Measurements from ENCODE around the gene RARS2. TPM values are rescaled to one million over a fixed set of nuclear protein-coding genes. Genes with fewer than 3 reads are reported as not detected.

The RARS2 gene
- total and polyA plus RNA-seq, 2 experiments from 2014 or later = 31.8 to 38.5 TPM

DNA sequence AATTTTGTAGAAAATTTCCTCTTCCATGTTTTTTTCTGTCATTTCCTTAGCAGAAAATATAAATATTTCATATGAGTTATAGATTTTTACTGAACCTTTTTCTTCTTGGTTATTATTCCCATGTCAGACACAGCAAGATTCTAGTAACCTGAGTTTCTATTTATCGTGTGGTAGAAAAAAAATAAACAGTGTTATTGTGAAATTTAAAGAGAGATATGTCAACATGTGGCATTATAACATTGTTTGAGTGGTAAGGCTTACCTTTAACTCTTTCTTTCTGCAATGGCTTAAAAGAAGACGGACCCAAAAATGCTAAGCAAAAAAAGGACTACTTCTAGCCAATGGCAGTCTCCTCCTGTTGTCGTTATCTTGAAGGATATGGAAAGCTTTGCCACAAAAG is 19.0 kb upstream of the RARS2 start:
- H3K4me1 ChIP-seq (ENCODE audit: insufficient read depth) = peaks cover 6% of the 10 kb centered on the region
- TF ChIP-seq ZNF331 (CRISPR knock-in tag; IDR thresholded peaks at IDR 0.05; ENCODE audit: low read depth) (no peak), NANOG (IDR thresholded peaks at IDR 0.05; ENCODE audit: borderline replicate concordance) (no peak), EZH2 (IDR thresholded peaks at IDR 0.05; ENCODE audit: low read depth, unreplicated experiment) (no peak), ZNF114 (CRISPR knock-in tag; IDR thresholded peaks at IDR 0.05) (no peak), CREB1 (CRISPR knock-in tag; IDR thresholded peaks at IDR 0.05; ENCODE audit: low read depth) (no peak), JUNB (IDR thresholded peaks at IDR 0.05; ENCODE audit: unreplicated experiment) (no peak), STAT1 (IDR thresholded peaks at IDR 0.05; ENCODE audit: unreplicated experiment) (no peak), EZH2phosphoT487 (IDR thresholded peaks at IDR 0.05; ENCODE audit: unreplicated experiment) (no peak), POLR2AphosphoS5 (IDR thresholded peaks at IDR 0.05; ENCODE audit: low read depth) (no peak)
- TF ChIP-seq, protein P1, sequence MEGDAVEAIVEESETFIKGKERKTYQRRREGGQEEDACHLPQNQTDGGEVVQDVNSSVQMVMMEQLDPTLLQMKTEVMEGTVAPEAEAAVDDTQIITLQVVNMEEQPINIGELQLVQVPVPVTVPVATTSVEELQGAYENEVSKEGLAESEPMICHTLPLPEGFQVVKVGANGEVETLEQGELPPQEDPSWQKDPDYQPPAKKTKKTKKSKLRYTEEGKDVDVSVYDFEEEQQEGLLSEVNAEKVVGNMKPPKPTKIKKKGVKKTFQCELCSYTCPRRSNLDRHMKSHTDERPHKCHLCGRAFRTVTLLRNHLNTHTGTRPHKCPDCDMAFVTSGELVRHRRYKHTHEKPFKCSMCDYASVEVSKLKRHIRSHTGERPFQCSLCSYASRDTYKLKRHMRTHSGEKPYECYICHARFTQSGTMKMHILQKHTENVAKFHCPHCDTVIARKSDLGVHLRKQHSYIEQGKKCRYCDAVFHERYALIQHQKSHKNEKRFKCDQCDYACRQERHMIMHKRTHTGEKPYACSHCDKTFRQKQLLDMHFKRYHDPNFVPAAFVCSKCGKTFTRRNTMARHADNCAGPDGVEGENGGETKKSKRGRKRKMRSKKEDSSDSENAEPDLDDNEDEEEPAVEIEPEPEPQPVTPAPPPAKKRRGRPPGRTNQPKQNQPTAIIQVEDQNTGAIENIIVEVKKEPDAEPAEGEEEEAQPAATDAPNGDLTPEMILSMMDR (conservative IDR thresholded peaks at IDR 0.05; ENCODE audit: low read depth in 2 of 2) = no peak
- TF ChIP-seq, protein P2, sequence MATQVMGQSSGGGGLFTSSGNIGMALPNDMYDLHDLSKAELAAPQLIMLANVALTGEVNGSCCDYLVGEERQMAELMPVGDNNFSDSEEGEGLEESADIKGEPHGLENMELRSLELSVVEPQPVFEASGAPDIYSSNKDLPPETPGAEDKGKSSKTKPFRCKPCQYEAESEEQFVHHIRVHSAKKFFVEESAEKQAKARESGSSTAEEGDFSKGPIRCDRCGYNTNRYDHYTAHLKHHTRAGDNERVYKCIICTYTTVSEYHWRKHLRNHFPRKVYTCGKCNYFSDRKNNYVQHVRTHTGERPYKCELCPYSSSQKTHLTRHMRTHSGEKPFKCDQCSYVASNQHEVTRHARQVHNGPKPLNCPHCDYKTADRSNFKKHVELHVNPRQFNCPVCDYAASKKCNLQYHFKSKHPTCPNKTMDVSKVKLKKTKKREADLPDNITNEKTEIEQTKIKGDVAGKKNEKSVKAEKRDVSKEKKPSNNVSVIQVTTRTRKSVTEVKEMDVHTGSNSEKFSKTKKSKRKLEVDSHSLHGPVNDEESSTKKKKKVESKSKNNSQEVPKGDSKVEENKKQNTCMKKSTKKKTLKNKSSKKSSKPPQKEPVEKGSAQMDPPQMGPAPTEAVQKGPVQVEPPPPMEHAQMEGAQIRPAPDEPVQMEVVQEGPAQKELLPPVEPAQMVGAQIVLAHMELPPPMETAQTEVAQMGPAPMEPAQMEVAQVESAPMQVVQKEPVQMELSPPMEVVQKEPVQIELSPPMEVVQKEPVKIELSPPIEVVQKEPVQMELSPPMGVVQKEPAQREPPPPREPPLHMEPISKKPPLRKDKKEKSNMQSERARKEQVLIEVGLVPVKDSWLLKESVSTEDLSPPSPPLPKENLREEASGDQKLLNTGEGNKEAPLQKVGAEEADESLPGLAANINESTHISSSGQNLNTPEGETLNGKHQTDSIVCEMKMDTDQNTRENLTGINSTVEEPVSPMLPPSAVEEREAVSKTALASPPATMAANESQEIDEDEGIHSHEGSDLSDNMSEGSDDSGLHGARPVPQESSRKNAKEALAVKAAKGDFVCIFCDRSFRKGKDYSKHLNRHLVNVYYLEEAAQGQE (IDR thresholded peaks at IDR 0.05; ENCODE audit: unreplicated experiment) = no peak
- TF ChIP-seq, protein P3, sequence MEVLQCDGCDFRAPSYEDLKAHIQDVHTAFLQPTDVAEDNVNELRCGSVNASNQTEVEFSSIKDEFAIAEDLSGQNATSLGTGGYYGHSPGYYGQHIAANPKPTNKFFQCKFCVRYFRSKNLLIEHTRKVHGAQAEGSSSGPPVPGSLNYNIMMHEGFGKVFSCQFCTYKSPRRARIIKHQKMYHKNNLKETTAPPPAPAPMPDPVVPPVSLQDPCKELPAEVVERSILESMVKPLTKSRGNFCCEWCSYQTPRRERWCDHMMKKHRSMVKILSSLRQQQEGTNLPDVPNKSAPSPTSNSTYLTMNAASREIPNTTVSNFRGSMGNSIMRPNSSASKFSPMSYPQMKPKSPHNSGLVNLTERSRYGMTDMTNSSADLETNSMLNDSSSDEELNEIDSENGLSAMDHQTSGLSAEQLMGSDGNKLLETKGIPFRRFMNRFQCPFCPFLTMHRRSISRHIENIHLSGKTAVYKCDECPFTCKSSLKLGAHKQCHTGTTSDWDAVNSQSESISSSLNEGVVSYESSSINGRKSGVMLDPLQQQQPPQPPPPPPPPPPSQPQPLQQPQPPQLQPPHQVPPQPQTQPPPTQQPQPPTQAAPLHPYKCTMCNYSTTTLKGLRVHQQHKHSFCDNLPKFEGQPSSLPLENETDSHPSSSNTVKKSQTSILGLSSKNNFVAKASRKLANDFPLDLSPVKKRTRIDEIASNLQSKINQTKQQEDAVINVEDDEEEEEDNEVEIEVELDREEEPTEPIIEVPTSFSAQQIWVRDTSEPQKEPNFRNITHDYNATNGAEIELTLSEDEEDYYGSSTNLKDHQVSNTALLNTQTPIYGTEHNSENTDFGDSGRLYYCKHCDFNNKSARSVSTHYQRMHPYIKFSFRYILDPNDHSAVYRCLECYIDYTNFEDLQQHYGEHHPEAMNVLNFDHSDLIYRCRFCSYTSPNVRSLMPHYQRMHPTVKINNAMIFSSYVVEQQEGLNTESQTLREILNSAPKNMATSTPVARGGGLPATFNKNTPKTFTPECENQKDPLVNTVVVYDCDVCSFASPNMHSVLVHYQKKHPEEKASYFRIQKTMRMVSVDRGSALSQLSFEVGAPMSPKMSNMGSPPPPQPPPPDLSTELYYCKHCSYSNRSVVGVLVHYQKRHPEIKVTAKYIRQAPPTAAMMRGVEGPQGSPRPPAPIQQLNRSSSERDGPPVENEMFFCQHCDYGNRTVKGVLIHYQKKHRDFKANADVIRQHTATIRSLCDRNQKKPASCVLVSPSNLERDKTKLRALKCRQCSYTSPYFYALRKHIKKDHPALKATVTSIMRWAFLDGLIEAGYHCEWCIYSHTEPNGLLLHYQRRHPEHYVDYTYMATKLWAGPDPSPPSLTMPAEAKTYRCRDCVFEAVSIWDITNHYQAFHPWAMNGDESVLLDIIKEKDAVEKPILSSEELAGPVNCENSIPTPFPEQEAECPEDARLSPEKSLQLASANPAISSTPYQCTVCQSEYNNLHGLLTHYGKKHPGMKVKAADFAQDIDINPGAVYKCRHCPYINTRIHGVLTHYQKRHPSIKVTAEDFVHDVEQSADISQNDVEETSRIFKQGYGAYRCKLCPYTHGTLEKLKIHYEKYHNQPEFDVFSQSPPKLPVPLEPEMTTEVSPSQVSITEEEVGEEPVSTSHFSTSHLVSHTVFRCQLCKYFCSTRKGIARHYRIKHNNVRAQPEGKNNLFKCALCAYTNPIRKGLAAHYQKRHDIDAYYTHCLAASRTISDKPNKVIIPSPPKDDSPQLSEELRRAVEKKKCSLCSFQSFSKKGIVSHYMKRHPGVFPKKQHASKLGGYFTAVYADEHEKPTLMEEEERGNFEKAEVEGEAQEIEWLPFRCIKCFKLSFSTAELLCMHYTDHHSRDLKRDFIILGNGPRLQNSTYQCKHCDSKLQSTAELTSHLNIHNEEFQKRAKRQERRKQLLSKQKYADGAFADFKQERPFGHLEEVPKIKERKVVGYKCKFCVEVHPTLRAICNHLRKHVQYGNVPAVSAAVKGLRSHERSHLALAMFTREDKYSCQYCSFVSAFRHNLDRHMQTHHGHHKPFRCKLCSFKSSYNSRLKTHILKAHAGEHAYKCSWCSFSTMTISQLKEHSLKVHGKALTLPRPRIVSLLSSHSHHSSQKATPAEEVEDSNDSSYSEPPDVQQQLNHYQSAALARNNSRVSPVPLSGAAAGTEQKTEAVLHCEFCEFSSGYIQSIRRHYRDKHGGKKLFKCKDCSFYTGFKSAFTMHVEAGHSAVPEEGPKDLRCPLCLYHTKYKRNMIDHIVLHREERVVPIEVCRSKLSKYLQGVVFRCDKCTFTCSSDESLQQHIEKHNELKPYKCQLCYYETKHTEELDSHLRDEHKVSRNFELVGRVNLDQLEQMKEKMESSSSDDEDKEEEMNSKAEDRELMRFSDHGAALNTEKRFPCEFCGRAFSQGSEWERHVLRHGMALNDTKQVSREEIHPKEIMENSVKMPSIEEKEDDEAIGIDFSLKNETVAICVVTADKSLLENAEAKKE (CRISPR knock-in tag; IDR thresholded peaks at IDR 0.05) = no peak
- TF ChIP-seq, protein P4, sequence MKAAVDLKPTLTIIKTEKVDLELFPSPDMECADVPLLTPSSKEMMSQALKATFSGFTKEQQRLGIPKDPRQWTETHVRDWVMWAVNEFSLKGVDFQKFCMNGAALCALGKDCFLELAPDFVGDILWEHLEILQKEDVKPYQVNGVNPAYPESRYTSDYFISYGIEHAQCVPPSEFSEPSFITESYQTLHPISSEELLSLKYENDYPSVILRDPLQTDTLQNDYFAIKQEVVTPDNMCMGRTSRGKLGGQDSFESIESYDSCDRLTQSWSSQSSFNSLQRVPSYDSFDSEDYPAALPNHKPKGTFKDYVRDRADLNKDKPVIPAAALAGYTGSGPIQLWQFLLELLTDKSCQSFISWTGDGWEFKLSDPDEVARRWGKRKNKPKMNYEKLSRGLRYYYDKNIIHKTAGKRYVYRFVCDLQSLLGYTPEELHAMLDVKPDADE (IDR thresholded peaks at IDR 0.05) = no peak
- no peak overlapping the region for H2AFZ ChIP-seq
- ATAC-seq = no peak
- Mint-ChIP-seq H3K9me3 (peaks cover 3% of the 10 kb centered on the region; the same call in 1 of the 3 replicates), H3K4me1 (peaks cover 6% of the 10 kb centered on the region), H3K27me3 (ENCODE audit: insufficient read depth, low read depth, poor library complexity) (no peaks in the 10 kb centered on the region), H3K4me3 (no peak overlapping the region), H3K36me3 (ENCODE audit: low read depth) (peaks cover 48% of the 10 kb centered on the region), H3K27ac (no peak overlapping the region)
- no peaks in the 10 kb centered on the region for H3K27me3 ChIP-seq (ENCODE audit: insufficient read depth)
- no peak overlapping the region for H3K4me2 ChIP-seq
- no peaks in the 10 kb centered on the region for H3F3A ChIP-seq (replicated peaks; ENCODE audit: low read depth)
- H4K20me1 ChIP-seq (replicated peaks; ENCODE audit: insufficient read depth) = no peaks in the 10 kb centered on the region
- no peaks in the 10 kb centered on the region for H3K79me2 ChIP-seq (replicated peaks; ENCODE audit: insufficient read depth)
- no peak overlapping the region for H3K27ac ChIP-seq (ENCODE audit: low read depth)
- no peak overlapping the region for H3K4me3 ChIP-seq
- DNase-seq (ENCODE audit: low spot score) = no peak
- peaks cover 36% of the 10 kb centered on the region for H3K36me3 ChIP-seq (ENCODE audit: insufficient read depth)
- no peaks in the 10 kb centered on the region for H3K9me2 ChIP-seq (ENCODE audit: insufficient read depth)
